Fibroblast of skin of back (primary cell): Measurements from ENCODE around the gene MRPL34.

ENCODE experiments used
- DNase-seq: peaks from one replicate; pipeline ENCODE4 v3.0.0-alpha.2; 2013

Gene MRPL34

GRCh38 chr19:17309965-17310461 lies 4.3 kb downstream of the MRPL34 start:
- no peak for DNase-seq

GRCh38 chr19:17311455-17312188 lies 6.0 kb downstream of the MRPL34 start:
- peak; percentile 97 for DNase-seq

GRCh38 chr19:17312189-17313113 lies 6.8 kb downstream of the MRPL34 start:
- DNase-seq = no peak

GRCh38 chr19:17314007-17314593 lies 8.4 kb downstream of the MRPL34 start:
- DNase-seq = no peak

GRCh38 chr19:17318966-17319365 lies 13.3 kb downstream of the MRPL34 start:
- DNase-seq = no peak

- DNase-seq = no peak
Observed at GRCh38 chr19:17319473-17320238, 14.0 kb downstream of the MRPL34 start.

GRCh38 chr19:17320435-17320834 lies 14.8 kb downstream of the MRPL34 start:
- no peak for DNase-seq

- DNase-seq = no peak
Observed at GRCh38 chr19:17321655-17322489, 16.2 kb downstream of the MRPL34 start.

- DNase-seq = no peak
Observed at GRCh38 chr19:17322854-17323253, 17.2 kb downstream of the MRPL34 start.

GRCh38 chr19:17323300-17323963 lies 17.8 kb downstream of the MRPL34 start:
- no peak for DNase-seq

GRCh38 chr19:17323964-17324332 lies 18.3 kb downstream of the MRPL34 start:
- DNase-seq = no peak

GRCh38 chr19:17324357-17325114 lies 18.9 kb downstream of the MRPL34 start:
- no peak for DNase-seq

GRCh38 chr19:17325133-17325532 lies 19.5 kb downstream of the MRPL34 start:
- DNase-seq = no peak

GRCh38 chr19:17325881-17326594 lies 20.4 kb downstream of the MRPL34 start:
- no peak for DNase-seq

GRCh38 chr19:17326595-17326966 lies 20.9 kb downstream of the MRPL34 start:
- no peak for DNase-seq

GRCh38 chr19:17327068-17327653 lies 21.5 kb downstream of the MRPL34 start:
- DNase-seq = no peak

GRCh38 chr19:17327654-17328516 lies 22.2 kb downstream of the MRPL34 start:
- DNase-seq = no peak
